Neural cell (in vitro differentiated cells): ENCODE results near the gene KRTAP5-8. TPM values are rescaled to one million over a fixed set of nuclear protein-coding genes. Genes with fewer than 3 reads are reported as not detected.
"Not testable (repeated sequence)": the region's sequence is repeated elsewhere in the genome, so short reads cannot be mapped to it uniquely, and the experiment has no call there.

Experiments
- H2AFZ ChIP-seq: fragments of 200-600, 300-800 bp; sonication (generic), shearing (Covaris generic); 2 replicates; pipeline ENCODE4 v1.6.0; 2014; ENCODE audit warnings: low read depth, mild to moderate bottlenecking, antibody characterized with exemption, low read length, moderate library complexity
- H3F3A ChIP-seq: fragments of 200-600 bp; shearing (Covaris generic); 2 replicates; pipeline ENCODE4 v1.6.1; 2016; ENCODE audit warnings: mild to moderate bottlenecking, moderate library complexity, mixed read lengths, antibody characterized with exemption, low read length; ENCODE audit not compliant: insufficient read depth, poor library complexity, severe bottlenecking
- H3K27ac ChIP-seq: fragments of 200-600, 300-800 bp; sonication (generic), shearing (Covaris generic); 2 replicates; pipeline ENCODE4 v1.5.1; 2014; ENCODE audit warnings: mild to moderate bottlenecking, low read length, moderate library complexity
- H3K27me3 ChIP-seq: fragments of 300-800, 200-600 bp; sonication (generic), shearing (Covaris generic); 2 replicates; pipeline ENCODE4 v1.6.0; 2014; ENCODE audit warnings: mild to moderate bottlenecking, low read depth, low read length, moderate library complexity; ENCODE audit not compliant: insufficient read depth
- H3K36me3 ChIP-seq: fragments of 300-800, 200-600 bp; sonication (generic), shearing (Covaris generic); 2 replicates; pipeline ENCODE4 v1.5.1; 2014; ENCODE audit warnings: mild to moderate bottlenecking, antibody characterized with exemption, low read length, moderate library complexity; ENCODE audit not compliant: insufficient read depth
- H3K4me2 ChIP-seq: fragments of 300-800, 200-600 bp; sonication (generic), shearing (Covaris generic); 2 replicates; pipeline ENCODE4 v1.6.0; 2014; ENCODE audit warnings: mild to moderate bottlenecking, low read length
- H3K4me3 ChIP-seq: fragments of 300-800, 200-600 bp; sonication (generic), shearing (Covaris generic); 2 replicates; pipeline ENCODE4 v1.5.1; 2014; ENCODE audit warnings: mild to moderate bottlenecking, low read length, moderate library complexity
- H3K79me2 ChIP-seq: fragments of 200-600 bp; shearing (Covaris generic); replicated peaks from 2 replicates; pipeline ENCODE4 v1.6.0; 2014; ENCODE audit warnings: mild to moderate bottlenecking, low read length, moderate library complexity; ENCODE audit not compliant: insufficient read depth
- H3K9ac ChIP-seq: fragments of 300-800, 200-600 bp; sonication (generic), shearing (Covaris generic); 2 replicates; pipeline ENCODE4 v1.6.1; 2016; ENCODE audit warnings: mild to moderate bottlenecking, low read length, mixed read lengths
- H3K9me2 ChIP-seq: fragments of 200-600 bp; shearing (Covaris generic); 2 replicates; pipeline ENCODE4 v1.6.1; 2016; ENCODE audit warnings: mild to moderate bottlenecking, low read length, mixed read lengths; ENCODE audit not compliant: insufficient read depth
- H3K9me3 ChIP-seq: fragments of 200-600, 300-800 bp; sonication (generic), shearing (Covaris generic); 2 replicates; pipeline ENCODE4 v1.6.1; 2016; ENCODE audit warnings: mild to moderate bottlenecking, mixed run types, low read length, moderate library complexity, mixed read lengths
- H4K20me1 ChIP-seq: fragments of 200-600 bp; shearing (Covaris generic); 2 replicates; pipeline ENCODE4 v1.6.1; 2016; ENCODE audit warnings: mild to moderate bottlenecking, mixed run types; ENCODE audit not compliant: insufficient read depth
- CTCF ChIP-seq: fragments of 450-650 bp; IDR thresholded peaks from 2 replicates; pipeline ENCODE4 v1.5.1; 2014; ENCODE audit warnings: antibody characterized with exemption, mild to moderate bottlenecking, moderate library complexity; ENCODE audit not compliant: poor library complexity, severe bottlenecking
- EP300 ChIP-seq: fragments of 450-650 bp; conservative IDR thresholded peaks from 2 replicates; pipeline ENCODE4 v1.6.1; 2014; ENCODE audit warnings: antibody characterized with exemption, mild to moderate bottlenecking, moderate library complexity; ENCODE audit not compliant: poor library complexity, severe bottlenecking
- EZH2 ChIP-seq: fragments of 200-600, 300-800 bp; shearing (Covaris generic), sonication (generic); IDR thresholded peaks from 2 replicates; pipeline ENCODE4 v1.6.1; 2014; ENCODE audit warnings: antibody characterized with exemption, low read length, borderline replicate concordance, mild to moderate bottlenecking; ENCODE audit not compliant: insufficient read depth, poor library complexity, severe bottlenecking
- MXI1 ChIP-seq: fragments of 450-650 bp; conservative IDR thresholded peaks from 2 replicates; pipeline ENCODE4 v1.6.1; 2014; ENCODE audit warnings: antibody characterized with exemption, mild to moderate bottlenecking; ENCODE audit not compliant: poor library complexity, severe bottlenecking
- POLR2AphosphoS5 ChIP-seq: IDR thresholded peaks from 2 replicates; pipeline ENCODE4 v1.6.1; 2012
- SMC3 ChIP-seq: fragments of 450-650 bp; conservative IDR thresholded peaks from 2 replicates; pipeline ENCODE4 v1.6.1; 2014; ENCODE audit warnings: antibody characterized with exemption, mild to moderate bottlenecking, moderate library complexity; ENCODE audit not compliant: poor library complexity
- polyA plus RNA-seq: library from polyadenylated mRNA; depleted of rRNA; stranded (reverse); fragments of >200 nt; gene quantifications from 2 replicates; pipeline ENCODE4 v1.2.3, GENCODE V29; 2014

Gene KRTAP5-8
- polyA plus RNA-seq, 1 donor from 2014 or later, result not detected

GRCh38 chr11:71566081-71566620 lies 28.3 kb downstream of the KRTAP5-8 start:
- Histone ChIP-seq H3F3A (no peaks in the 10 kb centered on the region), H3K4me2 (no peak overlapping the region), H3K27me3 (no peaks in the 10 kb centered on the region), H3K9ac (no peak overlapping the region), H3K9me3 (no peaks in the 10 kb centered on the region), H2AFZ (no peak overlapping the region), H3K79me2 (no peaks in the 10 kb centered on the region), H3K9me2 (no peaks in the 10 kb centered on the region), H3K4me3 (no peak overlapping the region), H3K27ac (no peak overlapping the region), H3K36me3 (no peaks in the 10 kb centered on the region), H4K20me1 (no peaks in the 10 kb centered on the region)
- no peak for TF ChIP-seq POLR2AphosphoS5
- no peak for TF ChIP-seq EP300
- no peak for TF ChIP-seq SMC3
- no peak for TF ChIP-seq CTCF
- no peak for TF ChIP-seq MXI1
- no peak for TF ChIP-seq EZH2

- H3K4me2 ChIP-seq, H3K27me3 ChIP-seq, H3K9me3 ChIP-seq, H3K9me2 ChIP-seq, H3F3A ChIP-seq, H3K9ac ChIP-seq, H3K27ac ChIP-seq, H3K79me2 ChIP-seq, H2AFZ ChIP-seq, H3K36me3 ChIP-seq, H3K4me3 ChIP-seq, H4K20me1 ChIP-seq: not testable (repeated sequence)
Measured at GRCh38 chr11:71566626-71567599, 29.1 kb downstream of the KRTAP5-8 start.

DNA sequence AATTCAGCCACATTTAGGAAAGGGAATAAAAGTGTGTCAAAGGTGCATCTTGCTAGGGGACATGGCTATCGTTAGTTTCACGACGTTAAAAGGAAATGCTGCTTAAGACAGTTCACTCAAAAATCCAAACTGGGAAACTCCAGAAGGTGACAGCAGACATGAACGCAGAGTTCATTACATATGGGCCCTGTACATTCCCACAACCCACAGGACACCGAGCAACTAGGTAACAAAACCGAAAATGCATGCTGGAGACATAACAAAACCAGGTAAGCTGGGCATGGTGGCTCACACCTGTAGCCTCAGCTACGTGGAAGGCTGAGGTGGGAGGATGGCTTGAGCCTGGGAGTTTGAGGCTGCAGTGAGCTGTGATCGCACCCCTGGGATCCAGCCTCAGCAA lies 29.8 kb downstream of the KRTAP5-8 start:
- not testable (repeated sequence) for H3K9me3 ChIP-seq, H3K9ac ChIP-seq, H4K20me1 ChIP-seq, H3K27ac ChIP-seq, H3K4me2 ChIP-seq, H3F3A ChIP-seq, H2AFZ ChIP-seq, H3K36me3 ChIP-seq, H3K9me2 ChIP-seq, H3K27me3 ChIP-seq, H3K79me2 ChIP-seq, H3K4me3 ChIP-seq
